Measurements from ENCODE around the gene GUCA2B.

The GUCA2B gene

DNA sequence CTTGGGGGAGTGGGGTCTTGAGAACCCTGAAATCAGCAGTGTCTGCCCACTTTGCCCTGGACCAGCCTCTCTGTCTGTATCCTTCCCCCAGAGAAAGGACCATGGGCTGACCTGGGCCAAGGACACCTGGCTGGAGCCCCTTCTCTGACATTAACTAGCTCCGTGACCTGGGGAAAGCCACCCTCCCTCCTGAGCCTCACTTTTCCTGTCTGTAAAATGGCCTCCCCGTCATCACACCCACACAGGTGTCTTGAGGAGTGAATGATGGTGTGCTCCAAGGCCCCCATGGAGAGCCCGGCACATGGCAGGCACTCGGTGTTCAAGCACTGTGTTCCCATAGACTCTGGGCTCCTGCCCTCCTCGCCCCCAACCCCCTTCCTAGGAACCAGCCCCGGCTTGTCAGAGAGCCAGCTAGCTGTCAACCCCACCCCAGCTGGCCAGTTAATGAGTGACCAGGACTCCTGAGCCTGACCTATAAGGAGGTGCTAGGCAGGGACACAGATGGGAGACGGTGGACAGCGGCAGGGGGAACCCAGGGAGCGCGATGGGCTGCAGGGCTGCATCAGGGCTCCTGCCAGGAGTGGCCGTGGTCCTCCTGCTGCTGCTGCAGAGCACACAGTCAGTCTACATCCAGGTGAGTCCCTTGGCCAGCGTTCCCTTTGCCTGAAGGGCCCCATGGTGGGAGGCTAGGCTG lies at the start of gene GUCA2B:
Gene GUCA2B, plus strand, starts transcription at position 504 of the 694 bp plus-strand sequence. Its CDS starts 41 bp downstream, at position 545.
- no peak for DNase-seq

- DNase-seq: no peak
Observed at GRCh38 chr1:42105025-42105424, 48.2 kb upstream of the GUCA2B start.

DNA sequence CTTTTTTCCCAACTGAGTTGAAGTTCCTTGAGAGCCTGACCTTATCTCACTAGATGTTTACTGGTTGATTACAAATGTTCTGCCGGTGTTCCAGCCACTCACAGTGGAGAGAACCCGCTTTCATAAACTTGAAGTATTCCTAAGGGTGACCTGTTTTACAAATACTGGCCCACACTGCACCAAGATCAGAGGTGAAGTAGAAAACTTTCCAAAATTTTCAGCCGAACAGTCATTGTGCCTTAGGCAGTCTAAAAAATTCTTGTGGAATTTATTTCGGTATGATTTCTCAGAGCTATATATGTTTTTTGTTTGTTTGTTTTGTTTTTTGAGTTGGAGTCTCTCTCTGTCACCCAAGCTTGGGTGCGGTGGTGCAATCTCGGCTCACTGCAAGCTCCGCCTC lies 44.9 kb upstream of the GUCA2B start:
- no peak for DNase-seq

GRCh38 chr1:42109600-42109999 lies 43.6 kb upstream of the GUCA2B start:
- no peak for DNase-seq

GRCh38 chr1:42114229-42114628 lies 39.0 kb upstream of the GUCA2B start:
- no peak for DNase-seq

DNA sequence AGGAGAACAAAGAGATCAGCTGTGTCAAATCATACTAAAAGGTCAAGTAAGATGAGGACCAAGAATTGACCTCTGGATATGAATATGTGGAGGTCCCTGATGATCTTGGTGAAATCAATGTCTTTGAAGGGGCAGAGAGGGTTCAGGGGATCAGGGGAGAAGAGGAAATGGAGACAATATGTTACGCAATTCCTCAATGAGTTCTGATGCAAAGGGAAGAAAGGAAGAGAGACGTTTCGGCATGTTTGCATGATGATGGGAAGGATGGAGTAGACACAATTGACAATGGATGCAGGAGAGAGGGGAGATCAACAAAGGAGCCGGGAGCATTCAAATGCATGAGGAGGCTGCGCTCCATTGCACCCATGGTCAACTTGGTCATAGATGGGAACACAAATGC lies 36.0 kb upstream of the GUCA2B start:
- no peak for DNase-seq

- no peak for DNase-seq
Observed at GRCh38 chr1:42118125-42118524, 35.1 kb upstream of the GUCA2B start.

GRCh38 chr1:42122408-42122807 lies 30.8 kb upstream of the GUCA2B start:
- DNase-seq: no peak

GRCh38 chr1:42125552-42125951 lies 27.7 kb upstream of the GUCA2B start:
- DNase-seq: no peak

GRCh38 chr1:42127767-42128166 lies 25.4 kb upstream of the GUCA2B start:
- DNase-seq: no peak

DNA sequence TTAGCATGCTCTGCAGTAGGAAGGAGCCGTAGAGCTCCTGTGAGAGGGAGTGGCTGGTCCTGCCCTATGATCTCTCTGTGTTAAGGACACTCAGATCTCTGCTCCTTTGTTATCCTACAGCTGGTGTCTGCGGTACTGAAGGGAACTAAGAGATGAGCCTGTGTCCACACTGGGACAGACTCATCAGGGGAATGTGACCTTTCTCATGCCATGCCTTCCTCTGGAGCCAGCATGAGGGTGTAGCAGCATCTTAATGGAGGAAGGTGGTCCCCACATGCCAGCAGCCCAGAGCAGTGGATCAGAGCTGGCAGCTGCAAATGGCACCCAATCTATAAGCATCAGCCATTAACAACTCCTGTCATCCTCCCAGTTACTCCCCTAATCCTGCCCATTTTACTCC lies 24.7 kb upstream of the GUCA2B start:
- no peak for DNase-seq

GRCh38 chr1:42128964-42129363 lies 24.2 kb upstream of the GUCA2B start:
- no peak for DNase-seq

- DNase-seq: no peak
Observed at GRCh38 chr1:42130061-42130660, 23.0 kb upstream of the GUCA2B start.

GRCh38 chr1:42133390-42133789 lies 19.8 kb upstream of the GUCA2B start:
- no peak for DNase-seq

GRCh38 chr1:42133809-42134526 lies 19.2 kb upstream of the GUCA2B start:
- DNase-seq: no peak

GRCh38 chr1:42135426-42135825 lies 17.8 kb upstream of the GUCA2B start:
- DNase-seq: no peak

- DNase-seq: no peak
Observed at GRCh38 chr1:42136466-42136865, 16.7 kb upstream of the GUCA2B start.

DNA sequence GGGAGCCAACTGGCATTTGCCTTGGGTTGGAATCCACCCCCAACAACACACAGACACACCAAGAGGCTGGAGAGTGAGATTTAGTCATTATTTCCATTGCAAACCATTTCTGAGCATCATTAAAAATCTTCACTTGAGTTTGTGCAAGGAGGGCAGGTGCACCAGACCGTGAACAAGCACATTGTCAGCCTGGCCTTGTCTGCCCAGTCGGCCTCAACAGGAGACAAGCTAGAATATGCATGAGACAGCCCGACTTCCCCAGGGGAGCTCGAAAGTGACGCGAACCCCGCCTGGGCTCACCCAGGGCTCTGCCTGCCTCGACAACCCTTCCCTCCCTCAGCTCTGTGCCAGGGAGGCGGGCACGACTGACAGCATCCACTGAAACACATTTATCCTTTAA lies 15.4 kb upstream of the GUCA2B start:
- DNase-seq: no peak

DNA sequence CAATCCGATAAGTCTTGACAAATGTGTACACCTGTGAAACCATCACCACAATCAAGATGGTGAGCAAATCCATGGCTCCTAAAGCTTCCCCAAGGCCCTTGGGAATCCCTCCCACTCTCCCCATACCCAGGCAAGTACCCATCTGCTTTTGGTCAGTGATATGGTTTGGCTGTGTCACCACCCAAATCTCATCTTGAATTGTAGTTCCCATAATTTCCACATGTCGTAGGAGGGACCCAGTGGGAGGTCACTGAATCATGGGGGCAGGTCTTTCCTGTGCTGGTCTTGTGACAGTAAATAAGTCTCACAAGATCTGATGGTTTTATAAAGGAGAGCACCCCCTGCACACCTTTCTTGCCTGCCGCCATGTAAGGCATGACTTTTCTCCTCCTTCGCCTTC lies 14.6 kb upstream of the GUCA2B start:
- no peak for DNase-seq

DNA sequence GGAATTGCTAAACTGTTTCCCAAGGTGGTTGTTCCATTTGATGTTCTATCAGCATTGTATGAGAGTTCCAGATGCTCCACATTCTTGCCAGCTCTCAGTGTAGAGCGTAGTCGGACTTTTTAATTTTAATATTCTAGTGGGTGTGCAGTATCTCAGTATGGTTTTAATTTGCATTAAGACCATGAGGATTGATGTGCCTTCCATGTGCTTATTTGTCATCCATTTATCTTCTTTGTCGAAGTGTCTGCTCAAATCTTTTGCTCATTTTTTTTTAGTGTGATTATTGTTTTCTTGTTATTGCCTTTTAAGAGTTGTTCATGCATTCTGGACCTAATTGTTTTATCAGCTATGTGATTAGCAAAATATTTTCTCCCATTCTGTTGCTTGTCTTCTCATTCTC lies 13.8 kb upstream of the GUCA2B start:
- DNase-seq: no peak

DNA sequence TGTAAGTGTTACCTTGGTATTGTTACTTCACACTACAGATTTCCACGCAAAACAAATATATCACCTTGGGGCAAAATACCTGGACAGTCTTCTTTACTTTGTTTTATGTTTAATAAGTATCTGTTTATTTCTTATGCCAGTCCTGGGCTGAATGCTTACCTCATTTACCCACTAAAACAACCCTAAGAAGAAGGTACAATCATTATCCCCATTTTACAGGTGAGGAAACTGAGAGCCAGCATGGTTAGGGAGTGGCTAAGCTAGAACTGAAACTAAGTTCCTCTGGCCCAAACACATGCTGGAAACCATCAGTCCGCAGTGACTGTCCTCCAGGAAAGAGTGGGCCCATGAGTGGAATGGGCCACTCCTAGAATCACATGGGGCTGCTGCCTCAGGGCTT lies 13.0 kb upstream of the GUCA2B start:
- DNase-seq: no peak

DNA sequence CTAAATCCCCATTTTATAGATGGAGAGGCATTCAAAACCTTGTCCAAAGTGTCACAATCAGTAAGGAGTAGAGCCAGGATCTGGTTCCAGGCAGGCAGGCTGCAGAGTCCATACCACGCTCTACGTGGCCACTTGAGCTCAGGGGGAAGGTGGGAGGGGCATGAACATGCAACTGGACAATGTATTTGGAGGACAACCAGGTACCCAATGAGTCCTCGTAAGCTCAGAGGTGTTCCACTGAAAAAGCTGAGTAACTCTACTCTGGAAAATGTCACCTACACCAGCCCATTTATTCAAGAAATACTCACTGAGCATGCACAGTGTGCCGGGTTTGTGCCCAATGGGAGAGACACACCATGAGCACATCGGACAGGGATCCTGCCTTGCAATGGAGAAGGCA lies 11.2 kb upstream of the GUCA2B start:
- DNase-seq: no peak

DNA sequence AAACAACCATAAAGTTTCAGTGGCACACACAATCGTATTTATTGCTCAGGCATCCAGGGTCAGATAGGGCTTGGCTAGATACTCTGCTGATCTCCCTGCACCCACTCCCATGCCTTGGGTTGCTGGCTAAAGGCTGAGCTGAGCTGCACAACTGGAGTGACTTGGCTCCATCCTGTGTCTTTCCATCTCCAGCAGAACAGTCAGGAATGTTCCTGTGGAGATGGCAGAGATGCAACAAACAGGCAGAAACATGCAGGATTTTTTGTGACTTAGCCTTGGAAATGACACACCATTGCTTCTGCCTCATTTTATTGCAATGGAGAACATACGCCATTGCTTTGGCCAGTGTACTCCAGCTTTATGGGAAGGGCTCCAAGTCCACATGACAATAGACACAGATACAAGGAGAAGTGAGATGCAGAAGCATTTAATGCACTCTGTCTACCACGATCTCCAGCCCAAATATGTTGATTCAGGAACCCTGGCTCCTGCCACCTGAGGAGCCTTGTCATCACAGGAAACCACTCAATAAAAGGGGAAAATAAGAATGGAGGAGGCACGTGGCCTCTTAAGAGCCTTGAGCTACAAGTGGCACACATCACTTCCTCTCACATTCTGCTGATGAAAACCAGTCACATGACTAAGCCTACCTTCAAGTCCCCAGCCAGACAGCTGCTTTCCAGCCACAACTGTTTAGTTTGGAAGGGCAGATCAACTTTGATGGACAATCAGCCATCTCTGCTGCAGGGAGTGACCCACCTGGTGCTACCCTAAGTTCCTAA lies 10.1 kb upstream of the GUCA2B start:
- no peak for DNase-seq
